HG03342 (cell line): Measurements from ENCODE around the gene PGA4.
"Not testable (repeated sequence)": the region's sequence is repeated elsewhere in the genome, so short reads cannot be mapped to it uniquely, and the experiment has no call there.

ENCODE experiments used
- ATAC-seq: cut with Tn5 transposase; IDR thresholded peaks from one replicate; pipeline ENCODE4 v1.9.1; 2021; ENCODE audit warnings: mild to moderate bottlenecking, moderate library complexity; ENCODE audit not compliant: unreplicated experiment

Gene PGA4

GRCh38 chr11:61248071-61248470, 25.9 kb downstream of the PGA4 start:
- not testable (repeated sequence) for ATAC-seq

GRCh38 chr11:61249201-61249600, 27.1 kb downstream of the PGA4 start:
- ATAC-seq, result not testable (repeated sequence)

- ATAC-seq, result not testable (repeated sequence)
These were observed 28.9 kb downstream of the PGA4 start for GRCh38 chr11:61250796-61251765.

GRCh38 chr11:61252332-61252731, 30.2 kb downstream of the PGA4 start:
- ATAC-seq, result not testable (repeated sequence)

GRCh38 chr11:61254403-61255025, 32.4 kb downstream of the PGA4 start:
- no peak for ATAC-seq

- ATAC-seq, result no peak
These were observed 34.7 kb downstream of the PGA4 start for GRCh38 chr11:61256710-61257482.

GRCh38 chr11:61258546-61258945, 36.4 kb downstream of the PGA4 start:
- no peak for ATAC-seq

- no peak for ATAC-seq
These were observed 37.2 kb downstream of the PGA4 start for GRCh38 chr11:61259363-61259762.

- no peak for ATAC-seq
These were observed 42.2 kb downstream of the PGA4 start for GRCh38 chr11:61264371-61264770.

GRCh38 chr11:61264795-61265194, 42.6 kb downstream of the PGA4 start:
- no peak for ATAC-seq

GRCh38 chr11:61265357-61265756, 43.2 kb downstream of the PGA4 start:
- no peak for ATAC-seq

GRCh38 chr11:61266602-61267001, 44.5 kb downstream of the PGA4 start:
- no peak for ATAC-seq

GRCh38 chr11:61267437-61267841, 45.3 kb downstream of the PGA4 start:
- ATAC-seq, result no peak

- ATAC-seq, result no peak
These were observed 46.6 kb downstream of the PGA4 start for GRCh38 chr11:61268588-61269250.

- no peak for ATAC-seq
These were observed 48.4 kb downstream of the PGA4 start for GRCh38 chr11:61270354-61271076.

- ATAC-seq, result no peak
These were observed 50.6 kb downstream of the PGA4 start for GRCh38 chr11:61272731-61273130.

GRCh38 chr11:61273178-61274078, 51.3 kb downstream of the PGA4 start:
- no peak for ATAC-seq

GRCh38 chr11:61274084-61274483, 51.9 kb downstream of the PGA4 start:
- no peak for ATAC-seq

GRCh38 chr11:61275191-61275590, 53.0 kb downstream of the PGA4 start:
- no peak for ATAC-seq
